ENCODE results near the gene PKP1.

GRCh38 chr1:201365251-201365650, 81.9 kb downstream of the PKP1 start:
- TF ChIP-seq CTCF (conservative IDR thresholded peaks at IDR 0.05), result no peak
- TF ChIP-seq ZFX (IDR thresholded peaks at IDR 0.05), result no peak

All from C4-2B (cell line).